ENCODE data around the gene NCOA6.
"Not testable (repeated sequence)": the region's sequence is repeated elsewhere in the genome, so short reads cannot be mapped to it uniquely, and the experiment has no call there.

The NCOA6 gene

DNA sequence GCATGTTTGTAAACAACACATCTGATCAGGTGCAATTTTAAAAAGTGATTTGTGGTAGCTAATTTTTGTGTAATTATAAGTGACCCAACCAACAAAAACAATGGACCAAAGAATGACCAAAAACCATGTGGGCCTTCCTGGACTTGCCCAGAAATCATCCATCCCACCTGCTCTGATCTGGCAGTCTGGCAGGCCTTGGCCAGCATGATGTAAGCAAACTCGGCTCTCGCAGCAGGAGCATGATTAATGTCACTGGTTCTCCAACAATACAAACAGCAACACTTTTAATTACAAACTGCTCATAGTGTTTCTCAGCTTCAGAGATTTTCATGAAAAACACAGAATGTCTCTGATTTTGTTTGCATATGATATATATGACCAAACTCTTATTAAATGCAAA lies 105.2 kb downstream of the NCOA6 start:
- DNase-seq (ENCODE audit: low read depth, low spot score), result no peak

DNA sequence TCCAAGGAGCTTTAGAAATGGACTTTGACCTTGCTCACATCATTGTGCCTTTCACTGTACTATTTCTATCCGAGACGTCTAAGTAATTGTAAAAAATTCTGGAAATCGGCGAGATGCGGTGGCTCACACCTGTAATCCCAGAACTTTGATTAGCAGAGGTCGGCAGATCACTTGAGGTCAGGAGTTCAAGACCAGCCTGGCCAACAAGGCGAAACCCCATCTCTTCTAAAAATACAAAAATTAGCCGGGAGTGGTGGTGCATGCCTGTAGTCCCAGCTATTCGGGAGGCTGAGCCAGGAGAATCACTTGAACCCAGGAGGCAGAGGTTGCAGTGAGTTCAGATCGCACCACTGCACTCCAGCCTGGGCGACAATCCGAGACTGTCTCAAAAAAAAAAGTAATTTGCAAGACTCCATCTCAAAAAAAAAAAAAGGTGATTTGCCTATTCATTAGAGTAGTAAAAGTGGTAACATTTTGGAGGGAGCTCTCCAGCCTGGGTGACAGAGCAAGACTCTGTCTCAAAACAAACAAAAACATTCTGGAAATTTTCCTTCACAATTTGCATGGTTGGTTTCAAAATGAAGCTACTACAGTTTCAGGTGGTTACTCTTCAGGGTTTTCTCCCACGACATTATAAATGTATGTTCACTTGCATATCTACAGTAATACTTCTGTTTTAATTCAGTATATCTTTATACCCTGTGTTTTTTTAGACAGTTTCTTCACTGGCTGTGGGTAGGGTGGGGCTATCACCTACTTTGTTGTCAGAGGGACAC lies 106.0 kb downstream of the NCOA6 start:
- not testable (repeated sequence) for DNase-seq (ENCODE audit: low read depth, low spot score)

DNA sequence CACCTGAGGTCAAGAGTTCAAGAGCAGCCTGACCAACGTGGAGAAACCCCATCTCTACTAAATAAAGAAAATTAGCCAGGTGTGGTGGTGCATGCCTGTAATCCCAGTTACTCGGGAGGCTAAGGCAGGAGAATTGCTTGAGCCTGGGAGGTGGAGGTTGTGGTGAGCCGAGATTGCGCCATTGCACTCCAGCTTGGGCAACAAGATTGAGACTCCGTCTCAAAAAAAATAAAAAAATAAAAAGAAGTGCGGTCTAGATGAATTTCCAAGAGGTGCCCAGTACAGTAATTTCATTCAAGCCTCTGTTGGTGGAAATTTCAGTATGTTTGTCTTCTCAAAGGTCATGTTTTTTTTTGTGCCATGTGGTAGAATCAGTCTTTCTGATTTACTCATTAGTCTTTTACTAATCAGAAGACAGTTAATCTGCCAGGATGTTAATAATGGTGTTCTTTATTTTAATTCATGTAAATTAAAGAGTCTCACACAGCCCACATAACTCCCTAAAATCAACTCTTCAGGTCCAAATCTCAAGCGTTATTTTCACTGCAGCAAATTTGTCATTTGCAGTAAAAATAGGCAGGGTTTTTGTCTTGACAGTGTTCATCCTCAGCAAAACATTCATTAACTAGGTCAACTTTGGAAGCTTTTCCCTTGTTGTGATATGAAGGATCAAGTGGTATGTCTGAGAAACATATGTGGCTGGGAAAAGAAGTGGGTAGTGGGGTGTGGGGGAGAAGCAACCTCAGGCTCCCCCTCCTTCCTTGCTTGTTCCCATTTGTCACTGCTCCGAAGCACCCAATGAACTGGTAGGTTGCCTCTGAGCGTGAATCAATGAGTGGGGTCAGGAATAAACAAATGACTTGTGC lies 108.0 kb downstream of the NCOA6 start:
- no peak for DNase-seq (ENCODE audit: low read depth, low spot score)

DNA sequence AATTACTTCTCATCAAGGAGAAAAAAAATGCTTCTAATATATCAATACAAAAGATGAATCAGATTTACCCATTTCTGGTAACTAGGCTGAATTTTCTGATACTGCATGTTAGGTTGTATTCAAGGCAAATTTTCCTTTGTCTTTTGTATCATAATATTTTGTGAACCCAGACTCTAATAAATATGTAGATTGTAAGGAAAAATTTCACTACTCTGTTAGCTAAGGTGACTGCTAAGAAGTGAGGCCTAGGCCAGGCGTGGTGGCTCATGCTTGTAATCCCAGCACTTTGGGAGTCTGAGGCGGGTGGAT lies 108.6 kb downstream of the NCOA6 start:
- DNase-seq (ENCODE audit: low read depth, low spot score), result no peak

DNA sequence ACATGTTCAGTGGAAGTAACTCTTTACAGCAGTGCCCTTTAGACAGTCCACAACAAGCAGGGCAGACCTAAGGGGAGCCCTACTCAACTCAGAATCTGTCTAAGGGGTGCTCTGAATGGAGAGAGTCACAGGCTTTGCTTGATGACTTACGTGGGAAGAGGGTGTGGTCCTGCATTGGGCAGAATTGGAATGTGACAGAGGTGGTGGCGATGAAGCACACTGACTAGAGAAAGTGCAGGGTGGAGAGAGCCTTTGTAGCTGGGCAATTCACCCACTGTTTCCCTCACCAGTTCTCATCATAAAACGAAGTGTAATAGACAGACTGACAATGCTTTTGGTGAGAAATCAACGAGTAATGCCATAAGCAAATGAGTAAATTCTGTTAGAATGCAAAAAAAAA lies 110.1 kb downstream of the NCOA6 start:
- DNase-seq (ENCODE audit: low read depth, low spot score), result no peak

DNA sequence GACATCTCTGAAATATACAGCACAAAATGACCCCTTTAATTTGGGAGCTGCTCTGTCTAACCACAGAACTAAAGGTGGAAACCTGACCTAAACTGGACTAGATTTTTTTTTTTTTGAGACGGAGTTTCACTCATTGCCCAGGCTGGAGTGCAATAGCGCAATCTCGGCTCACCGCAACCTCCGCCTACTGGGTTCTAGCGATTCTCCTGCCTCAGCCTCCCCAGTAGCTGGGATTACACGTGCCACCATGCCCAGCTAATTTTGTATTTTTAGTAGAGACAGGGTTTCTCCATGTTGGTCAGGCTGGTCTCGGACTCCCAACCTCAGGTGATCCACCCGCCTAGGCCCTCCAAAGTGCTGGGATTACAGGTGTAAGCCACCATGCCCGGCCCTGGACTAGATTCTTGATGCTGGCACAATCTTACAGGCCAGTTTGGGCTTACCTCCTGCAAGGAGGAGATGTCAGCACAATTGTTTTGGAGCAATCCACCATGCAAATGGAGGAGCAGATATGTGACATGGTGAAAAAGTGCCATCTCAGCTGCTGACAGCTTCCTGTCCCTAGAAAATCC lies 111.4 kb downstream of the NCOA6 start:
- DNase-seq (ENCODE audit: low read depth, low spot score), result not testable (repeated sequence)

DNA sequence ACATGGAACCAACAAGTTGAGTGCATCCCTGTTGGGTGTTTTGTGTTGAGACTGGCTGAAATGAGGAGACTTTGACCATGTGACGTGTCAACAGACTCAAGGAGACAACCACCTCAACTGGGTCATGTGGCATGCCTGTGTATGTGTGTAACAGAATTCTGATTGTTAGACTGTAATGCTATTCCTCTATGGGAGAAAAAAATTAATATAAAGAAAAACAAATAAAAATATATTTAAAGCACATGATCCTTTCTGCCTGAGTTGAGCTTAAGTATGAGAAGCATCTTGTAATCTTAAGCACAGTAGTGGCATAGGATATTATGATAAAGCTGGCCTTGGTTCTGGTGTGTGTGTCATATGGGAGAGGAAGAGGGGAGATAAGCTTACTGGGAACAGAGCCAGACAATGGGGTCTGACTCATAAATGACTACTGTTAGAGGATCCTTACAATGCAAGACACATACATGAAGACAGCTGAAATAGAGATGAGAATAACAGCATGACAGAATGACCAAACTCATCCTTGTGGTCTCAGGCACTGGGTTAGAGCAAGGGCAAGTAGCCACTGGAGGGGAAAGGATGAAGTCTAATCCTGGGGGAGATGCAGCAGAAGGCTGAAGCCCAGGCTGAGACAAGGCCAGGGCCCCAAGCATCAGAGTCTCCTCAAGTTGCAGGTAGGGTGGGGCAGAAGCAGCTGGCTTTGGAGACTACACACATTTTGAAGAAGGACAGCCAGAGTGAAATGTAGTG lies 112.1 kb downstream of the NCOA6 start:
- DNase-seq (ENCODE audit: low read depth, low spot score), result no peak

DNA sequence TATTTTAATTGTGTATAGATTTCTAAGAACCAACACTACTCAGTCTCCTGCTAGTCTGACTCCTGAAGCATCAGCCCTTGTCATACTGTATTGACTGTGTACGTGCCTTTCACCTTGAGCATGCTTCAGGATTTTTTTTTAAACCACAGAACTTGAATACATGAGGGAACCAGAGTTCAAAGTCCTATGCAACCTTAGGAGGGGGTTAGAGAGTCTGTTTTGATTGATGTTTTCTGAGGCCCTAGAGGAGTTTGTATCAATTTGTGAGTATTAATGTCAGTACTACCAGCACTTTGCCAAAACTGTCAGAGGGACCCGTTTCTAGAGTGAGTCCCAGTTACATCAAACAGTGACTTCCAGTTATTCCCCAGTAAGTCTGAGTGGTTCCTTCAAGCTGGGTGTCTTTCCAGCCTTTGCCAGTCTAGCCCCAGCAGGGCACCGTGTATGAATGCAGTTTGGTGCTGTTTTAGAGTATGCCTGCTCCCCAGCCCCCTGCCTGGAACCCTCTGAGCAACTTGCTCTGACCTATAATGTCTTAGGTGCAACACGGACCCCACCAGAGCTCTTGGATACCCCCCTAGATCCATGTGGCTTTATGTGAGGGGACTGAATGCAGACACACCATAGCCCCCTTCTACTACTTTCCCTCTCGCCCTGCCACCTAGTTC lies 112.8 kb downstream of the NCOA6 start:
- no peak for DNase-seq (ENCODE audit: low read depth, low spot score)

DNA sequence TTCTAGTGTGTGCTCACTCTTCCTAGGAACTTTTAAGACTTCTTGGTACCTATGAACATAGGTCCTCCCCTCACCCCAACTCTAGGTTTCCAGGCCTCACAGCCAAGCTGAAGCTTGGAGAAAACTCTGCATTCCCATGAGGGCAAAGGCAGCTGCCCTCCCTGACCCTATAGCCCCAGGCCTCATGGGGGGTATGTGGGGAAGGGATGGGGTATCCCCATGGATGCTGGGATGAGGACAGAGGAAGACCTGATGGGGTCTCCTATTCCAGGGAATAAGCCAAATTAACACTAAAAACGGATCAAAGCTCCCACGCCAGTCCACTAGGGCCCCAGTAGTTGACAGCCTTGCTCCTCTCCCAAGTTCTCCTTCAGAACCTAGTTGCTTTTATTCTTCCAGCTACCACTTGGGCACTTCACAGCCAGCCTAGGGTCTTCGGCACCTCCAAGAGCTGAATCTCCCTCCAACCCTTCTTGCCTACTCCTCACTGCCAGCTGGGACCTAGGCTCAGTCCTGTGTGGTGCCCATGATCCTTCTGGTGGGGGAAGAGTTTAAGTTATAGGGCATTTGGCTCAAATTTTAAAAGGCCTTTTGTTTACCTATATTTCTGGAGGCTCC lies 113.5 kb downstream of the NCOA6 start:
- no peak for DNase-seq (ENCODE audit: low read depth, low spot score)

DNA sequence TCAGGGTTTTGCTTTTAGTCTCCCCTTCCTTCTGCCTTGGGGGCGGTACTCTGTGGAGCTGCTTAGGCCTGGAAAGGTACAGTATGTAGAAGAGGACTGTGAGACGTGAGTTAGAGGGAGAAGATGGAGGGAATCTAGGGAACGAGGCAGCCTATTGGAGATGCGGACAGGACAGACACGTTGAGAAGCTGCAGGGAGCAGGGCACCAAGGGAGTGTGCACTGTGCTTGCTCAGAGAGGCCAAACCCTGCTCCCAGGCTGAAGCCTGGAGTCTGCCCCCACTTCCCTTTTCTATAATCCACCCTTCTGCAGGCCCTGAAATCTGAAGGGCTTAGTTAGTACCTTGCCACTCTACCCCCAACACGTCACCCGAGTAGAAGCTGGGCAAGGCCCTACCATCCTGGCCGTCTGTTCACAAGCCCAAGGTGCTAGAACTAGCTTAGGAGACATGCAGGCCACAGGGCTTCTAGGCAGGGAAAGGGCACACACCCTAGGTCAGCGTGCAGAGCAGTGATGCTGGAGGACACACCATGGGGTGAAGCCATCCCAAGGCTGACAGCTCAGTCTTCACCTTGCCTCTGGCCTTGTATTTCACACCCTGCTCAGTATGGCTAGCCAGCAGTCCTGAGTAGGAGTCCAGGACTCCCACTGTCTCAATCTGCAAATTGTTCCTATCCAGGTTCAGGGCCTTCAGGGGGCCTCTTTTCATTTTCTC lies 114.4 kb downstream of the NCOA6 start:
- DNase-seq (ENCODE audit: low read depth, low spot score), result no peak

DNA sequence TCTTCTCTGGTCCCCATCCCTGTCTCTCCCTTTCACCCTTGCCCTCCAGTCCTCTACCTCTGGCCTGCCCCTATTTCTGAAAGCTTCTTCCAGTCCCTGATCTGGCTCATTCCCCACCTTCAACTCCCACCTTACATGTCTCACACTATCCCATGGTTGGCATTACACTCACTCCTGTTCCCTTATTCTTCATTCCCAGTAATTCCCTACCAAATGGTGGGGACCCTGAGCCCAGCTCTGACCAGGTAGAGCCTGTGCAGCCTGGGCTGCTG lies 114.9 kb downstream of the NCOA6 start:
- DNase-seq (ENCODE audit: low read depth, low spot score), result no peak

DNA sequence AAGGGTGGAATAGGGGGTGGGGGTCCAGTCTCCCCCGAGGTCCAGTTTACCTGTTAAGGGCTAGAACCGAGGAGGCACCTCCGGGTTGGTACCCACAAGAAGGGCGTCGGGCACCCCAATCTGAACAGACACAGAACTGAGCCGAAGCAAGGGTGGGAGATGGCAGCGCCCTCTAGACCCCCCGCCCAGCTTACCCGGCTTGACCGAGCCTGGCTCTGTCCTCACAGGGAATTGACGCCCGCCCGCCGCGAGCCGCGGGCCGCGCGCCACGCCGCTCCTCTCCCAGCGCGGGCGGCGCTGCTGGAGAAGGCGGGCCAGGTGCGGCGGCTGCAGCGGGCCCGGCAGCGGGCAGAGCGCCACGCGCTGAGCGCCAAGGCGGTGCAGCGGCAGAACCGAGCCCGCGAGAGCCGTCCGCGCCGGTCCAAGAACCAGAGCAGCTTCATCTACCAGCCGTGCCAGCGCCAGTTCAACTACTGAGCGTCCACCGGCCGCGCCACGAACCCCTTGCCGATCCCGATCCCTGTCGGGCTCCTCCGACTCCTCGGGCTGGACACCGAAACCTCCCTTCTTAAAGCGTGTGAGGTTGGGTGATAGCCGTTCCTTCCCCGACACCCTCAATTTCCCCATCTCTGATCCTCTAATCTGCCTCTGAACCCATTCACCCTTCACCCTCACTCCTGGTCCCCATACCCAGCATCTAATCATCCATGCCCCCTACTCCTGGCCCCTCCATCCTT lies 115.5 kb downstream of the NCOA6 start:
- DNase-seq (ENCODE audit: low read depth, low spot score), result peak; percentile 86

DNA sequence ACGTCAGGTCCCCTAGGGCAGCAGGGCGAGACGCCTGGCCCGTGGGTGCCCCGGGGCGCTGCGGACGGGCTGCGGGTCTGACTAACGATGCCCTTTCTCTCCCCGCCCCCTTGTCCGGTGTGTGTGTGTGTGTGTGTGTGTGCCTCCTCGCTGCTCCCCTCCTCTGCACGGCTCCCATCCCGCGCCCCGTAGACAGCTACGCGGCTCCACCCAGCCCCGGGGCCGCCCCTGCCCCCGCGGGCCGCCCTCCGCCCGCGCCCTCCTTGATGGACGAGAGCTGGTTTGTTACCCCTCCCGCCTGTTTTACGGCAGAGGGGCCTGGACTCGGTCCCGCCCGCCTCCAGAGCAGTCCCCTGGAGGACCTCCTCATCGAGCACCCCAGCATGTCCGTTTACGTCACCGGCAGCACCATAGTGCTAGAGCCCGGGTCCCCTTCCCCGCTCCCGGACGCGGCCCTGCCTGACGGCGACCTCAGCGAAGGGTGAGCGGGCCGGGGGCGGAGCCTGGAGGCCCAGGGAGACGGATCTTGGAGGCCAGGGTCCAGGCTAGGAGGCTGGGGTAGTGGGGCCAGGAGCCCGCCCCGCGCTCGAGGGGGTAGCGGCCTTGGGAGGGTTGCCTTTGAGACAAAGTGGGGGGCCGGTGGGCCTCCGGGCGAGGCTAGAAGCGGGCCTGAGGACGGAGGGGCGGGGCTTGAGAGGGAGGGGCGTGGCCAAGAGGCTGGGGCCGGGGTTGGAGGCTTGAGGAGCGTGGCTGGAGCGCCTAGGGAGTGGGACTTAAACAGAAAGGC lies 116.2 kb downstream of the NCOA6 start:
- peak; percentile 86 for DNase-seq (ENCODE audit: low read depth, low spot score)

DNA sequence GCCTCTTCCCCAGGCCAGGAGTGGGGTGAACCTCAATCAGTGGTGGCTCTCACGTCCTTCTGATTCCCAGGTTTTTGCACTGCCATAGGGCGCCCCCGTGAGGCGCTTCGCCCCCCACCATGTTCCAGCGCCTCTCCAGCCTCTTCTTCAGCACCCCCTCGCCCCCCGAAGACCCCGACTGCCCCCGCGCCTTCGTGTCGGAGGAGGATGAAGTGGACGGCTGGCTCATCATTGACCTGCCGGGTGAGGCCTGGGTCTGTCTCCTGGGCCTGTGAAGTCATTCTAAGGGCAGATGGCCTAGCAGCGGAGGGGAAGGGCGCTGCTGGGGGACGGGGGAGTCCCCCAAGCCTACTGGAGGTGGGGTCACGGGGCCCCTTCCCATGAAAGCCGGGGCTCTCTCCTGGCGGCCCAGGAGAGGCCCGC lies 116.8 kb downstream of the NCOA6 start:
- DNase-seq (ENCODE audit: low read depth, low spot score), result peak; percentile 47

DNA sequence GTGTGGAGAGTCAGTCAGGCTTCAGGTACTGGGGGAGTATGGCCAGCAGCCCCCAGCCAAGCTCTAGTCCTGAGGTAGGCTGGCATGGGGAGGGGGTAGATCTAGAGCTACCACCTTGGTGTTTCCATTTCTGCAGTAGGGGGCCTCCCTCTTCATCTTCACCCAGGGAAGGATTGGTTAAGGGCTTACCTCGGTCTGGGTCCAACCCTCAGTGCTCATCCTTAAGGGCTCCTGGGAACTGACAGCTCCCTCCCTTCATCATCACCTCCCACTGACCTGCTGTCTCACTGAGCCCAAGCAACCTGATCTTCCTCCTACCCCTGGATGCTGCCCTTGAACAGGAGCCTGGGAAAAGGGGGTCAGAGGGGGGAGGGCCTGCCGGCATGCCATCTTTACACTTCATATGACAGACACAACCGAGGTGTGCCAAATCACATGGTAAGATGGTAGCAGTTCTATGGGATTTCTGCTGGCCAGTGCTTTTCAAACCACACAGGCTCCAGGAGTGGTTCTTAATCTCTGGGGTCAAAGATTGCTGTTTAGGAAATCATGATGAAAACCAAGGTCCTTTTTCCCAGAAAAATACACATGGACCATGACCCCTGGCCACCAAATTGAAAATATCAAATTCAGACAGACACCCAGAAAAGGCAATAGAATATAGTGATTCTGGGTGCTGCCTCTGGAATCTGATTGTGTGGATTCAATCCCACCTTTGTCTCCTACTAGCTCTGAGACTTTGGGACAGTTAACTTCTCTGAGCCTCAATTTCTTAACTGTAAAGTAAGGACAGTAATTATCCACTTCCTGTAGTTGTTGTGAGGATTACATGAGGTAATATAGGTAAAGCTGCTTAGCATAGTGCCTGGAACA lies 118.3 kb downstream of the NCOA6 start:
- DNase-seq (ENCODE audit: low read depth, low spot score), result no peak

DNA sequence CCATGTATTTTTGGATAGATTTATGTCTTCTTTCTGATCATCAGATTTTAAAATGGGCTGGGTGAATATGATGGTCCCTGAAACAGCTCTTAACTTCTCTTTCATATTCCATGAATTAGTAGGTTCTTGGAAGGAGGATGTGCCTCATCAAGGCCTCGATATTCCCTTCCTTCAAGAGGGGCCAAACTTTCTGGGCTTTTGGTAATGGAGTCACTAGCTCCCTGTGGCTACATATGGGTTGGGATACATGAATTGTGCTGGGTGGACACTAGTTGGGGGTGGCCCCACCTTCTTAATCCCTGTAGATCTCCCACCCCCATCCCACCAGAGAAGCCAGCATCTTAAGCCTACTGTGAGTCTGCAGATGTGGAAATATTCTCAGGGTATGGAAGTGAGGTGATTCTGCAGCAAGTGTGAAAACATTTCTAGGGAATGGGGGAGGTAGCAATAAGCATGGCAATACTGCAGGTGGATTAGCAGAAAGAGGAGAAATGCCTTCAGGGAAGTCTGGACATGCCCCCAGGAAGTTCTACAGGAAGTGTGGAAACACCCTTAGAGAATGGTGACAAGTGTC lies 119.1 kb downstream of the NCOA6 start:
- no peak for DNase-seq (ENCODE audit: low read depth, low spot score)

DNA sequence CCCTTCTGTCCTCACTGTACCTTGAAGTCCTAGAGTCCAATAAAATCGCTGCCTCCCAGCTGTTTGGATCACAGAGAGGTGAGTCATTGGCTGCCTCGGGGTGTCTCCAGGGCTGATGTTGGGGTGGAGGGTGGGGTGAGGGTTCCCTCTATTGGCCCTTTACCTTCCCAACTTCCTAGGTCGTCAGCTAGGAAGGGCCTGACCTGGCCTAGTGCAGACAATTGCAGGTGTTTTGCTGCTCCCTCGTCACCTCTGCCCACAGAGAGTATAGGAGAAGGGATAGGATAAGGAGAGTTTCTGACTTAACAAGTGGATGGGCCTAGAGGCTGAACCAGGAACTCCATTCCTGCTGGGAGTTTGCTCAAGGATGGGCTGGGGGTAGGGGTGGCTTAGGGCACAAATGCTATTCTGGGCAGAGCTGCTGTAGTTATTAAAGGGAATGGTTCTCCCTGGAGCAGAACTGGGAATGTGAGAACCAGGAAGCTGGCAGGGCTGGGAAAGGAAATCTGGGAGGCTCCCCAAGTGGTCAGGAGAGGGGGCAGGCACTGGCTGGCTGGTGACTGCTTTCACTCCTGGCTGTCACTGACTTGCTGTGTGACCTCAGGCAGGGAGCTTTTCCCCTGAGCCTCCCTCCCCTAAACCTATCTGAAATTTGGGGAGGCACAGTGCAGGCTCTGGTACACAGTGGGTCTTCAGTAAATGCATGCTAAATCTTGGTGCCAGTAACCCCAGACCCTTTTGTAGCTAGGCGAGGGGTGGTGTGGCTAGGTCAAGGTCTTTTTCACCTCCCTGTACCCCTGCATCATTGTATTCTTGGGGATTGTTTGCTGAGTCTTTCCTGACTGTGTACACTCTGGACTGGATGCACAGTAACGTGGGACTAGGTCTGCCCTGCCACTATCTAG lies 119.8 kb downstream of the NCOA6 start:
- peak; percentile 44 for DNase-seq (ENCODE audit: low read depth, low spot score)

Data from ELF-1 (cell line).